Suprapubic skin (tissue), 4 donors: Measurements from ENCODE around the gene TNNC1. TPM values are rescaled to one million over a fixed set of nuclear protein-coding genes. Genes with fewer than 3 reads are reported as not detected.
A peak's percentile ranks its signal among the peaks of the same experiment; 100 is the strongest.

Experiments used
- DNase-seq, 2 donors: peaks; one replicate each; pipeline ENCODE4 v3.0.0-alpha.2; 2019; ENCODE audit warnings: low spot score in 2 of 2
- H3K27ac ChIP-seq: fragments of 200-600 bp; sonication (generic); one replicate; pipeline ENCODE4 v1.5.1; 2019
- H3K27me3 ChIP-seq: fragments of 200-600 bp; sonication (generic); one replicate; pipeline ENCODE4 v1.5.1; 2019
- H3K36me3 ChIP-seq: fragments of 200-600 bp; sonication (generic); one replicate; pipeline ENCODE4 v1.5.1; 2019
- H3K4me1 ChIP-seq: fragments of 200-600 bp; sonication (generic); one replicate; pipeline ENCODE4 v1.5.1; 2019
- H3K4me3 ChIP-seq: fragments of 200-600 bp; sonication (generic); one replicate; pipeline ENCODE4 v1.5.1; 2019; ENCODE audit warnings: mild to moderate bottlenecking
- H3K9me3 ChIP-seq: fragments of 200-600 bp; sonication (generic); one replicate; pipeline ENCODE4 v1.5.1; 2019
- CTCF ChIP-seq, 2 donors: fragments of 200-600 bp in 1 of 2; fragments of 450-650 bp in 1 of 2; sonication (generic) in 1 of 2; IDR thresholded peaks; one replicate each; pipeline ENCODE4 v1.5.1; 2016 to 2019; ENCODE audit warnings: antibody characterized with exemption in 2 of 2, mild to moderate bottlenecking in 1 of 2, moderate library complexity in 1 of 2
- EP300 ChIP-seq: sonication (generic); formaldehyde crosslinking; IDR thresholded peaks from one replicate; pipeline ENCODE4 v1.6.1; 2017; ENCODE audit warnings: antibody characterized with exemption
- POLR2A ChIP-seq, 2 donors: fragments of 450-650 bp; IDR thresholded peaks; one replicate each; pipeline ENCODE4 v1.6.1; 2017; ENCODE audit warnings: antibody characterized with exemption in 2 of 2, mild to moderate bottlenecking in 2 of 2, moderate library complexity in 2 of 2
- POLR2AphosphoS5 ChIP-seq, 3 donors: sonication (generic); formaldehyde crosslinking; IDR thresholded peaks; one replicate each; pipeline ENCODE4 v1.6.1; 2017; ENCODE audit warnings: antibody characterized with exemption in 3 of 3
- WGBS: methylation state at CpG from one replicate; pipeline ENCODE4 v1.1.5; 2018; 5-methylcytosine and 5-hydroxymethylcytosine counted together
- total RNA-seq, 4 donors: library from RNA; depleted of rRNA; stranded (reverse); fragments of >200 nt; gene quantifications; one replicate each; pipeline ENCODE4 v1.1.0, GENCODE V29; 2016

The TNNC1 gene
- total RNA-seq, 4 donors from 2014 or later, result 1.4 to 15.9 (median 8.4) TPM

GRCh38 chr3:52440249-52440551, 13.6 kb downstream of the TNNC1 start:
- DNase-seq, result peak in 1 of 2 donors; percentile 59
- no peaks in the 10 kb centered on the region for H3K9me3 ChIP-seq
- H3K4me3 ChIP-seq, result no peak overlapping the region
- no peaks in the 10 kb centered on the region for H3K27me3 ChIP-seq
- peaks cover 49% of the 10 kb centered on the region for H3K4me1 ChIP-seq
- no peak for TF ChIP-seq POLR2AphosphoS5 (IDR thresholded peaks at IDR 0.05)
- no peak for TF ChIP-seq EP300
- no peak for TF ChIP-seq CTCF (IDR thresholded peaks at IDR 0.05)
- no peak for TF ChIP-seq POLR2A (IDR thresholded peaks at IDR 0.05)
- H3K27ac ChIP-seq, result no peak overlapping the region
- H3K36me3 ChIP-seq, result no peaks in the 10 kb centered on the region
- 90% methylated on average over 11 of the region's 12 CpGs for WGBS

- WGBS, result 92% methylated on average over 14 of the region's 16 CpGs
- H3K27me3 ChIP-seq, result no peaks in the 10 kb centered on the region
- TF ChIP-seq EP300 (no peak), CTCF (IDR thresholded peaks at IDR 0.05) (no peak), POLR2AphosphoS5 (IDR thresholded peaks at IDR 0.05) (no peak), POLR2A (IDR thresholded peaks at IDR 0.05) (no peak)
- no peaks in the 10 kb centered on the region for H3K9me3 ChIP-seq
- H3K4me3 ChIP-seq, result no peak overlapping the region
- DNase-seq, result no peak
- no peaks in the 10 kb centered on the region for H3K36me3 ChIP-seq
- H3K4me1 ChIP-seq, result peaks cover 49% of the 10 kb centered on the region
- no peak overlapping the region for H3K27ac ChIP-seq
Observed at GRCh38 chr3:52439426-52440248, 14.2 kb downstream of the TNNC1 start.

GRCh38 chr3:52438579-52439425, 15.0 kb downstream of the TNNC1 start:
- Histone ChIP-seq H3K9me3 (no peaks in the 10 kb centered on the region), H3K4me3 (no peak overlapping the region), H3K27me3 (no peaks in the 10 kb centered on the region), H3K27ac (no peak overlapping the region), H3K4me1 (peaks cover 50% of the 10 kb centered on the region), H3K36me3 (no peaks in the 10 kb centered on the region)
- peak in 1 of 2 donors; percentile 45 for DNase-seq
- 83% methylated on average over 9 of the region's 9 CpGs for WGBS
- no peak for TF ChIP-seq CTCF (IDR thresholded peaks at IDR 0.05)
- no peak for TF ChIP-seq POLR2AphosphoS5 (IDR thresholded peaks at IDR 0.05)
- TF ChIP-seq POLR2A (IDR thresholded peaks at IDR 0.05), result no peak
- no peak for TF ChIP-seq EP300

GRCh38 chr3:52438104-52438376, 15.8 kb downstream of the TNNC1 start:
- Histone ChIP-seq H3K9me3 (no peaks in the 10 kb centered on the region), H3K4me1 (peaks cover 57% of the 10 kb centered on the region), H3K27me3 (no peaks in the 10 kb centered on the region), H3K36me3 (no peaks in the 10 kb centered on the region), H3K4me3 (no peak overlapping the region), H3K27ac (no peak overlapping the region)
- no peak for DNase-seq
- TF ChIP-seq CTCF (IDR thresholded peaks at IDR 0.05) (no peak), POLR2A (IDR thresholded peaks at IDR 0.05) (no peak), POLR2AphosphoS5 (IDR thresholded peaks at IDR 0.05) (no peak), EP300 (no peak)
- 49% methylated on average over 6 of the region's 6 CpGs for WGBS
